OCI-LY7 (cell line): Measurements from ENCODE around the gene PCDHGA12.

Experiments
- CTCF ChIP-seq: fragments of 200-600 bp; sonication (generic); conservative IDR thresholded peaks from 2 replicates; pipeline ENCODE4 v1.5.1; 2014; ENCODE audit warnings: mild to moderate bottlenecking, antibody characterized with exemption, low read length, moderate library complexity, mixed read lengths
- EZH2phosphoT487 ChIP-seq: fragments of 200-600 bp; sonication (generic); IDR thresholded peaks from 2 replicates; pipeline ENCODE4 v1.6.1; 2018; ENCODE audit warnings: low read depth, borderline replicate concordance, mild to moderate bottlenecking, mixed run types, antibody characterized with exemption, low read length, moderate library complexity, mixed read lengths

GRCh38 chr5:141477815-141478214 is 47.5 kb downstream of the PCDHGA12 start:
- TF ChIP-seq CTCF (no peak), EZH2phosphoT487 (no peak)
